Panc1 (cell line): ENCODE data around the gene USP3. TPM values are rescaled to one million over a fixed set of nuclear protein-coding genes. Genes with fewer than 3 reads are reported as not detected.
"Not testable (repeated sequence)": the region's sequence is repeated elsewhere in the genome, so short reads cannot be mapped to it uniquely, and the experiment has no call there.

ENCODE experiments used
- ATAC-seq: fragments of 200-7000 bp; cut with Tn5 transposase; 2 replicates; pipeline ENCODE4 v1.9.1; 2020; ENCODE audit warnings: mild to moderate bottlenecking, moderate library complexity
- BruUV-seq: library from RNA; stranded (reverse); fragments of 400-500 nt; replicated peaks from 2 replicates; lab custom pipeline; 2021; lab: Mats Ljungman, UMichigan
- CTCF ChIA-PET: fragments of 300-600 bp; sonication (Branson Sonifier 250); formaldehyde crosslinking; loops from one replicate; lab custom pipeline; 2022; ENCODE audit warnings: antibody characterized with exemption; lab: Charles Lee
- POLR2A ChIA-PET: fragments of 300-600 bp; sonication (Branson Sonifier 250); formaldehyde crosslinking; loops from one replicate; lab custom pipeline; 2022; ENCODE audit warnings: antibody characterized with exemption; lab: Charles Lee
- DNase-seq: peaks from one replicate; pipeline ENCODE4 v3.0.0-alpha.2; 2010; ENCODE audit warnings: low read depth, low spot score
- H3K27ac ChIP-seq: 2 replicates; pipeline ENCODE4 v1.5.1; 2011; ENCODE audit warnings: mild to moderate bottlenecking, low read length, inconsistent platforms
- H3K27me3 ChIP-seq: fragments of 200-500 bp; sonication (Bioruptor generic); 2 replicates; pipeline ENCODE4 v1.6.0; 2014; ENCODE audit warnings: low read length, inconsistent platforms; ENCODE audit not compliant: control insufficient read depth, insufficient read depth
- H3K36me3 ChIP-seq: fragments of 200-500 bp; sonication (Bioruptor generic); 2 replicates; pipeline ENCODE4 v1.5.1; 2014; ENCODE audit warnings: inconsistent platforms, mild to moderate bottlenecking, low read length, moderate library complexity; ENCODE audit not compliant: control insufficient read depth, insufficient read depth
- H3K4me1 ChIP-seq: 2 replicates; pipeline ENCODE4 v1.5.1; 2011; ENCODE audit warnings: inconsistent platforms, mild to moderate bottlenecking, low read length, moderate library complexity; ENCODE audit not compliant: control insufficient read depth, insufficient read depth
- H3K4me3 ChIP-seq, 2 experiments: 2 replicates each; pipeline ENCODE4 v1.5.1; 2011 to 2012; ENCODE audit warnings: low read depth in 2 of 2, low read length in 2 of 2, mild to moderate bottlenecking in 2 of 2, inconsistent platforms in 1 of 2, moderate library complexity in 1 of 2
- H3K9me3 ChIP-seq: fragments of 200-500 bp; sonication (Bioruptor generic); 2 replicates; pipeline ENCODE4 v1.5.1; 2014; ENCODE audit warnings: low read depth, mild to moderate bottlenecking, inconsistent platforms, low read length, moderate library complexity; ENCODE audit not compliant: control insufficient read depth, insufficient read depth
- CTCF ChIP-seq: fragments of 450-650 bp; IDR thresholded peaks from 2 replicates; pipeline ENCODE4 v1.5.1; 2017; ENCODE audit warnings: mild to moderate bottlenecking
- POLR2AphosphoS5 ChIP-seq: IDR thresholded peaks from 2 replicates; pipeline ENCODE4 v1.6.1; 2012; ENCODE audit warnings: mild to moderate bottlenecking, low read depth, low read length, moderate library complexity
- REST ChIP-seq, 2 experiments: IDR thresholded peaks; 2 replicates each; pipeline ENCODE4 v1.6.1; 2011 to 2012; ENCODE audit warnings: low read depth in 2 of 2, control low read depth in 1 of 2, low read length in 1 of 2, mild to moderate bottlenecking in 1 of 2, moderate library complexity in 1 of 2; ENCODE audit not compliant: insufficient read depth in 1 of 2
- SIN3A ChIP-seq: IDR thresholded peaks from 2 replicates; pipeline ENCODE4 v1.6.1; 2012; ENCODE audit warnings: low read depth, mild to moderate bottlenecking, low read length, moderate library complexity, borderline replicate concordance; ENCODE audit not compliant: insufficient read depth
- TCF7L2 ChIP-seq: IDR thresholded peaks from 2 replicates; pipeline ENCODE4 v1.6.1; 2011; ENCODE audit warnings: mild to moderate bottlenecking, low read depth, low read length, inconsistent platforms
- in situ Hi-C: cut with HindIII; loops from 2 replicates; pipeline ENCODE4 v1.10.0; 2016; ENCODE audit warnings: low sequenced_read_pairs, low pct_unique_long_range_greater_than_20kb
- intact Hi-C: fragments of 100-400 bp; cut with micrococcal nuclease; formaldehyde crosslinking; loops from one replicate; pipeline ENCODE4 v1.10.0; 2022; ENCODE audit not compliant: unreplicated experiment
- total RNA-seq: library from RNA; stranded (reverse); gene quantifications from one replicate; pipeline ENCODE4 v1.2.1, GENCODE V29; 2021; ENCODE audit not compliant: unreplicated experiment

USP3 gene
- total RNA-seq, 1 experiment from 2014 or later, result 51.4 TPM

GRCh38 chr15:63532307-63532744, 27.9 kb downstream of the USP3 start:
- intact Hi-C loops, result no loop called here
- H3K27ac ChIP-seq, result no peak overlapping the region

GRCh38 chr15:63534888-63535287, 30.5 kb downstream of the USP3 start:
- H3K4me1 ChIP-seq, H3K27me3 ChIP-seq, POLR2A ChIA-PET, H3K36me3 ChIP-seq, BruUV-seq, H3K27ac ChIP-seq, CTCF ChIA-PET, H3K4me3 ChIP-seq, ATAC-seq, H3K9me3 ChIP-seq, DNase-seq, intact Hi-C loops, in situ Hi-C loops: not testable (repeated sequence)

More at GRCh38 chr15:63532307-63532744, 27.9 kb downstream of the USP3 start:
- CTCF ChIA-PET, result no interaction called here
- DNase-seq, result no peak
- Histone ChIP-seq H3K4me3 (no peak overlapping the region), H3K27me3 (no peaks in the 10 kb centered on the region), H3K4me1 (peaks cover 3% of the 10 kb centered on the region; the same call in 1 of the 2 replicates), H3K9me3 (no peaks in the 10 kb centered on the region), H3K36me3 (no peaks in the 10 kb centered on the region)
- no peak for ATAC-seq
- no peak for TF ChIP-seq CTCF
- TF ChIP-seq SIN3A, result no peak
- TF ChIP-seq REST (IDR thresholded peaks at IDR 0.05; ENCODE audit: insufficient read depth in 1 of 2, low read depth in 2 of 2, low read length in 1 of 2), result no peak
- no peak for TF ChIP-seq TCF7L2
- TF ChIP-seq POLR2AphosphoS5, result no peak
- POLR2A ChIA-PET, result interaction anchor here (0.6 kb wide), 1 partner anchor 73 kb away, joined by 4 read pairs; no protein-coding TSS in a partner anchor
- in situ Hi-C loops, result no loop called here
- BruUV-seq, result no TSS peak

- Histone ChIP-seq H3K27me3 (no peaks in the 10 kb centered on the region), H3K27ac (no peak overlapping the region), H3K4me1 (0 out of 2 replicates have a peak, but pooled peaks cover 3% of the 10 kb centered on the region), H3K4me3 (no peak overlapping the region), H3K9me3 (no peaks in the 10 kb centered on the region), H3K36me3 (no peaks in the 10 kb centered on the region)
- in situ Hi-C loops, result no loop called here
- ChIA-PET POLR2A (interaction anchor here (0.7 kb wide), 1 partner anchor 23 kb away, joined by 3 read pairs; no protein-coding TSS in a partner anchor), CTCF (no interaction called here)
- TF ChIP-seq TCF7L2 (no peak), REST (IDR thresholded peaks at IDR 0.05; ENCODE audit: insufficient read depth in 1 of 2, low read depth in 2 of 2, low read length in 1 of 2) (no peak), POLR2AphosphoS5 (no peak), CTCF (no peak), SIN3A (no peak)
- DNase-seq (no peak), ATAC-seq (no peak)
- intact Hi-C loops, result no loop called here
- BruUV-seq, result no TSS peak
Measured at GRCh38 chr15:63535689-63536088, 31.3 kb downstream of the USP3 start.
